ENCODE results near the gene UBE4B. TPM values are rescaled to one million over a fixed set of nuclear protein-coding genes. Genes with fewer than 3 reads are reported as not detected.

The UBE4B gene
- total and polyA plus RNA-seq, 2 of the 13 experiments (the other 11 are each of a cell fraction or from before 2014, with no cell fraction given), result 15.2 to 24.8 TPM

GRCh38 chr1:10052347-10052746, 19.6 kb downstream of the UBE4B start:
- H2AFZ ChIP-seq (ENCODE audit: low read length), result no peak overlapping the region
- no TSS peak for BruUV-seq (replicated peaks)
- ChIA-PET CTCF (ENCODE audit: low intra/inter-chr PET ratio, low total read pairs) (no interaction called here), POLR2A (no interaction called here)
- H3K4me2 ChIP-seq (ENCODE audit: low read depth, low read length), result no peak overlapping the region
- H3K9ac ChIP-seq (ENCODE audit: insufficient read depth, low read depth, low read length), result no peak overlapping the region
- H3K4me1 ChIP-seq (ENCODE audit: insufficient read depth, low read length), result peaks cover 23% of the 10 kb centered on the region
- H3K36me3 ChIP-seq (replicated peaks in 1 of 2; ENCODE audit: control insufficient read depth in 1 of 2, insufficient read depth in 2 of 2, low read length in 2 of 2), result peaks cover 2 to 14% of the 10 kb centered on the region in 2 experiments; a peak in 1 of 5 replicates
- peaks cover 51% of the 10 kb centered on the region for H3K79me2 ChIP-seq (ENCODE audit: insufficient read depth, low read length)
- peaks cover 11% of the 10 kb centered on the region for H4K20me1 ChIP-seq (ENCODE audit: insufficient read depth, low read length)
- intact Hi-C loops (cut with micrococcal nuclease; ENCODE audit: unreplicated experiment), result no loop called here
- no peaks in the 10 kb centered on the region for H3K27me3 ChIP-seq (ENCODE audit: control insufficient read depth in 1 of 2, insufficient read depth in 2 of 2, low read length in 2 of 2)
- H3K9me3 ChIP-seq (ENCODE audit: low read length), result no peaks in the 10 kb centered on the region
- no peak for ATAC-seq
- WGBS (ENCODE audit: low lambda C conversion rate), result 95% methylated on average over 4 of the region's 4 CpGs
- H3K4me3 ChIP-seq (replicated peaks in 1 of 3; ENCODE audit: insufficient read depth in 1 of 3, low read depth in 2 of 3, low read length in 3 of 3), result no peak overlapping the region
- FAIRE-seq, result no peak
- H3K27ac ChIP-seq (ENCODE audit: extremely low read length, insufficient read depth, low read length), result no peak overlapping the region
- in situ Hi-C loops (cut with HindIII; ENCODE audit: extremely low pct_ligation_motif_present, low pct_unique_long_range_greater_than_20kb), result no loop called here
- no peak for DNase-seq (ENCODE audit: low spot score)
- TF ChIP-seq HNRNPH1 (optimal IDR thresholded peaks at IDR 0.05; ENCODE audit: low read depth, low read length), result no peak
- no peak for TF ChIP-seq ZNF609 (CRISPR knock-in tag; IDR thresholded peaks at IDR 0.05; ENCODE audit: borderline replicate concordance)
- no peak for TF ChIP-seq DZIP1 (CRISPR knock-in tag; IDR thresholded peaks at IDR 0.05)
- no peak for TF ChIP-seq ZNF264 (CRISPR knock-in tag; IDR thresholded peaks at IDR 0.05)
- TF ChIP-seq ATF5 (CRISPR knock-in tag; IDR thresholded peaks at IDR 0.05; ENCODE audit: low read depth), result no peak
- TF ChIP-seq TERF1 (CRISPR knock-in tag; IDR thresholded peaks at IDR 0.05), result no peak
- no peak for TF ChIP-seq MBNL3 (CRISPR knock-in tag; conservative IDR thresholded peaks at IDR 0.05)
- no peak for TF ChIP-seq CBX2 (IDR thresholded peaks at IDR 0.05; ENCODE audit: low read depth, low read length)
- no peak for TF ChIP-seq CBX2 (CRISPR knock-in tag; IDR thresholded peaks at IDR 0.05; ENCODE audit: low read depth)
- no peak for TF ChIP-seq ZNF691 (CRISPR knock-in tag; IDR thresholded peaks at IDR 0.05; ENCODE audit: borderline replicate concordance, low read depth)
- TF ChIP-seq ZUFSP (CRISPR knock-in tag; IDR thresholded peaks at IDR 0.05; ENCODE audit: borderline replicate concordance), result no peak
- TF ChIP-seq ZNF343 (CRISPR knock-in tag; IDR thresholded peaks at IDR 0.05), result no peak

All from HepG2 (cell line).